HCT116 (cell line): ENCODE measurements around the gene MACROH2A1. TPM values are rescaled to one million over a fixed set of nuclear protein-coding genes. Genes with fewer than 3 reads are reported as not detected.

ENCODE experiments used
- ATAC-seq: fragments of 200-7000 bp; cut with Tn5 transposase; 2 replicates; pipeline ENCODE4 v1.9.1; 2020; ENCODE audit warnings: mild to moderate bottlenecking, moderate library complexity
- BruUV-seq: library from RNA; stranded (reverse); fragments of 400-500 nt; replicated peaks from 2 replicates; lab custom pipeline; 2021; lab: Mats Ljungman, UMichigan
- CTCF ChIA-PET: fragments of 300-600 bp; sonication (Branson Sonifier 250); formaldehyde crosslinking; loops from one replicate; lab custom pipeline; 2021; ENCODE audit warnings: antibody characterized with exemption; lab: Charles Lee
- POLR2A ChIA-PET: fragments of 300-600, 350-600 bp; sonication (Branson Sonifier 250); formaldehyde crosslinking; loops from one replicate; lab custom pipeline; 2021; ENCODE audit warnings: antibody characterized with exemption; lab: Charles Lee
- RAD21 ChIA-PET, 2 experiments: fragments of 300-600 bp; sonication (Branson Sonifier 250); formaldehyde crosslinking; loops; one replicate each; lab custom pipeline; 2023; ENCODE audit warnings: low total read pairs in 2 of 2; ENCODE audit not compliant: uncharacterized antibody in 2 of 2, unreplicated experiment in 2 of 2, low non-redundant PET in 1 of 2; lab: Charles Lee
- DNase-seq: peaks from one replicate; pipeline ENCODE4 v3.0.0-alpha.2; 2010; ENCODE audit warnings: low read depth, low spot score
- H2AFZ ChIP-seq: fragments of 200-600 bp; shearing (Covaris generic), sonication (generic); 2 replicates; pipeline ENCODE4 v1.6.1; 2017; ENCODE audit warnings: low read depth, mixed run types, mixed read lengths, antibody characterized with exemption, low read length; ENCODE audit not compliant: poor library complexity, severe bottlenecking
- H3K27ac ChIP-seq: 2 replicates; pipeline ENCODE4 v1.5.1; 2012; ENCODE audit warnings: low read depth, low read length
- H3K27me3 ChIP-seq: fragments of 200-600 bp; sonication (generic); 2 replicates; pipeline ENCODE4 v1.6.1; 2016; ENCODE audit warnings: mixed run types, low read length, mixed read lengths; ENCODE audit not compliant: insufficient read depth
- H3K36me3 ChIP-seq, 2 experiments: fragments of 200-500 bp in 1 of 2; fragments of 200-600 bp in 1 of 2; sonication (Bioruptor generic) in 1 of 2; sonication (generic) in 1 of 2; 2 replicates each; pipeline versions ENCODE4 v1.5.1 to v1.6.1; 2014 to 2016; ENCODE audit warnings: low read length in 2 of 2, inconsistent platforms in 1 of 2, mixed read lengths in 1 of 2, mixed run types in 1 of 2; ENCODE audit not compliant: insufficient read depth in 2 of 2, control insufficient read depth in 1 of 2
- H3K4me1 ChIP-seq, 2 experiments: fragments of 200-600 bp in 1 of 2; sonication (generic) in 1 of 2; 2 replicates each; pipeline versions ENCODE4 v1.5.1 to v1.6.1; 2012 to 2017; ENCODE audit warnings: low read length in 2 of 2, inconsistent platforms in 1 of 2, mild to moderate bottlenecking in 1 of 2, mixed read lengths in 1 of 2, mixed run types in 1 of 2, moderate library complexity in 1 of 2; ENCODE audit not compliant: insufficient read depth in 2 of 2, control insufficient read depth in 1 of 2
- H3K4me2 ChIP-seq: fragments of 200-600 bp; sonication (generic); 2 replicates; pipeline ENCODE4 v1.6.1; 2017; ENCODE audit warnings: mixed run types, low read length, mixed read lengths
- H3K4me3 ChIP-seq, 2 experiments: fragments of 200-600 bp in 1 of 2; sonication (generic) in 1 of 2; replicated peaks in 1 of 2; 2 replicates each; pipeline ENCODE4 v1.5.1; 2011 to 2016; ENCODE audit warnings: low read length in 2 of 2, control low read depth in 1 of 2, low read depth in 1 of 2, mild to moderate bottlenecking in 1 of 2, mixed read lengths in 1 of 2, mixed run types in 1 of 2
- H3K79me2 ChIP-seq: fragments of 200-600 bp; sonication (generic); 2 replicates; pipeline ENCODE4 v1.6.1; 2017; ENCODE audit warnings: mild to moderate bottlenecking, mixed run types, low read length, moderate library complexity, mixed read lengths; ENCODE audit not compliant: insufficient read depth
- H3K9ac ChIP-seq: fragments of 200-600 bp; sonication (generic); 2 replicates; pipeline ENCODE4 v1.6.1; 2016; ENCODE audit warnings: low read length, mixed read lengths
- H3K9me2 ChIP-seq: fragments of 200-600 bp; sonication (generic), shearing (Covaris generic); 2 replicates; pipeline ENCODE4 v1.6.1; 2017; ENCODE audit warnings: mixed run types, mild to moderate bottlenecking, moderate library complexity; ENCODE audit not compliant: insufficient read depth
- H3K9me3 ChIP-seq, 2 experiments: fragments of 200-500 bp in 1 of 2; fragments of 200-600 bp in 1 of 2; sonication (Bioruptor generic) in 1 of 2; sonication (generic) in 1 of 2; 2 replicates each; pipeline ENCODE4 v1.6.1; 2014 to 2017; ENCODE audit warnings: low read length in 2 of 2, mixed read lengths in 2 of 2, inconsistent platforms in 1 of 2, low read depth in 1 of 2, mild to moderate bottlenecking in 1 of 2, mixed run types in 1 of 2, moderate library complexity in 1 of 2; ENCODE audit not compliant: control insufficient read depth in 1 of 2, insufficient read depth in 1 of 2
- H4K20me1 ChIP-seq: fragments of 200-600 bp; sonication (generic), shearing (Covaris generic); 2 replicates; pipeline ENCODE4 v1.6.1; 2017; ENCODE audit warnings: mixed run types, mild to moderate bottlenecking, moderate library complexity; ENCODE audit not compliant: insufficient read depth
- CTCF ChIP-seq, 3 experiments: fragments of 200-600 bp in 1 of 3; sonication (generic) in 1 of 3; IDR thresholded peaks in 2 of 3; conservative IDR thresholded peaks in 1 of 3; 2 replicates each; pipeline ENCODE4 v1.5.1; 2012 to 2017; ENCODE audit warnings: low read depth in 2 of 3, low read length in 2 of 3, antibody characterized with exemption in 1 of 3, borderline replicate concordance in 1 of 3, control low read depth in 1 of 3, mild to moderate bottlenecking in 1 of 3, mixed read lengths in 1 of 3, mixed run types in 1 of 3, moderate library complexity in 1 of 3; ENCODE audit not compliant: insufficient read depth in 1 of 3
- EGR1 ChIP-seq: IDR thresholded peaks from 2 replicates; pipeline ENCODE4 v1.6.1; 2012; ENCODE audit warnings: low read depth
- EZH2 ChIP-seq: fragments of 200-600 bp; sonication (generic); IDR thresholded peaks from 2 replicates; pipeline ENCODE4 v1.6.1; 2017; ENCODE audit warnings: antibody characterized with exemption, mixed run types
- FOSL1 ChIP-seq: IDR thresholded peaks from 2 replicates; pipeline ENCODE4 v1.6.1; 2012; ENCODE audit warnings: low read depth
- MAX ChIP-seq: IDR thresholded peaks from 2 replicates; pipeline ENCODE4 v1.6.1; 2012
- SP1 ChIP-seq: IDR thresholded peaks from 2 replicates; pipeline ENCODE4 v1.6.1; 2012; ENCODE audit warnings: low read depth
- ZBTB33 ChIP-seq: IDR thresholded peaks from 2 replicates; pipeline ENCODE4 v1.6.1; 2011; ENCODE audit warnings: mild to moderate bottlenecking, low read length, moderate library complexity; ENCODE audit not compliant: insufficient replicate concordance; ENCODE audit errors: extremely low read depth
- intact Hi-C: fragments of 100-400 bp; cut with micrococcal nuclease; formaldehyde crosslinking; loops from 2 replicates; pipeline ENCODE4 v1.10.0; 2022
- total RNA-seq: library from RNA; stranded (reverse); gene quantifications from one replicate; pipeline ENCODE4 v1.2.1, GENCODE V29; 2021; ENCODE audit not compliant: unreplicated experiment

MACROH2A1 gene
- total RNA-seq, 1 experiment from 2014 or later = 218 TPM

- no peak for TF ChIP-seq CTCF (IDR thresholded peaks at IDR 0.05 in 2 of 3, conservative IDR thresholded peaks at IDR 0.05 in 1 of 3; ENCODE audit: borderline replicate concordance in 1 of 3, insufficient read depth in 1 of 3, low read depth in 2 of 3, low read length in 2 of 3)
These were observed 59.4 kb downstream of the MACROH2A1 start (continued) for GRCh38 chr5:135339623-135340022.

GRCh38 chr5:135339189-135339588 is 59.8 kb downstream of the MACROH2A1 start:
- peaks cover 50 to 52% of the 10 kb centered on the region in 2 experiments for H3K36me3 ChIP-seq
- H3K79me2 ChIP-seq = no peaks in the 10 kb centered on the region
- no peak overlapping the region for H3K4me2 ChIP-seq
- H3K4me1 ChIP-seq = no peaks in the 10 kb centered on the region
- RAD21 ChIA-PET = no interaction called here
- POLR2A ChIA-PET = no interaction called here
- H3K27ac ChIP-seq = no peak overlapping the region
- intact Hi-C loops = no loop called here
- no peaks in the 10 kb centered on the region for H3K9me3 ChIP-seq
- TF ChIP-seq EZH2 = no peak
- TF ChIP-seq CTCF (IDR thresholded peaks at IDR 0.05 in 2 of 3, conservative IDR thresholded peaks at IDR 0.05 in 1 of 3; ENCODE audit: borderline replicate concordance in 1 of 3, insufficient read depth in 1 of 3, low read depth in 2 of 3, low read length in 2 of 3) = no peak
- no peak for TF ChIP-seq EGR1
- no peak for TF ChIP-seq SP1
- no peak for TF ChIP-seq ZBTB33
- TF ChIP-seq MAX = no peak
- no peak for TF ChIP-seq FOSL1
- TF ChIP-seq, all 23 proteins: peak for 0
- H3K4me3 ChIP-seq = no peak overlapping the region
- DNase-seq = no peak
- no peak overlapping the region for H3K9ac ChIP-seq
- no peaks in the 10 kb centered on the region for H3K9me2 ChIP-seq
- BruUV-seq = no TSS peak
- no peaks in the 10 kb centered on the region for H3K27me3 ChIP-seq
- CTCF ChIA-PET = no interaction called here
- H4K20me1 ChIP-seq = no peaks in the 10 kb centered on the region
- H2AFZ ChIP-seq = no peak overlapping the region
- no peak for ATAC-seq
